ENCODE measurements around the gene MOGAT1.
A peak's percentile ranks its signal among the peaks of the same experiment; 100 is the strongest.

The MOGAT1 gene

DNA sequence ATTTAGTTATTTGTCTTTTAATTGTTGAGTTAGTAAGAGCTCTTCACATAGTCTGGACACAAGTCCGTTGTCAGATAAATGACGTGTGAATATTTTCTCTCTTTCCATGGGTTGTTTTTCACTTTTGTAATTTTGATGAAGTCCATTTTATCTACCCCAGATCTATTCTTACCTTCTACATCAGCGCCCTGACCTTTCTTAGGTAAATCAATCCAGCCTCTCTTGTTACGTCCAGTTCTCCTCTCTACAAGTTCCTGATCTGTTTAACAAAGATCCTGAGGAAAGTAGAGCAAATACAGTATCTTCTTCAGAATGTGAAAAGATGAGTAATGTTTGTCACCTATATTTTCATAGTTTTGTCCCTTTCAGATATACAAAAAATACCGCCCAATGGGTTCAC lies 66.9 kb downstream of the MOGAT1 start:
- H3K9me3 ChIP-seq (ENCODE audit: control insufficient read depth, low read length): no peaks in the 10 kb centered on the region
- H3K36me3 ChIP-seq (ENCODE audit: control insufficient read depth, insufficient read depth, low read length): no peaks in the 10 kb centered on the region
- H3K4me3 ChIP-seq (ENCODE audit: insufficient read depth, low read depth, low read length): no peak overlapping the region
- H3K4me1 ChIP-seq (ENCODE audit: control insufficient read depth, insufficient read depth, low read length): no peaks in the 10 kb centered on the region
- 96% methylated on average over 4 to 5 of the region's 5 CpGs for WGBS, 2 experiments
- H3K27ac ChIP-seq (ENCODE audit: insufficient read depth, low read depth, low read length, poor library complexity, severe bottlenecking): no peak overlapping the region
- H3K27me3 ChIP-seq (ENCODE audit: control insufficient read depth, insufficient read depth, low read length, poor library complexity, severe bottlenecking): no peaks in the 10 kb centered on the region

DNA sequence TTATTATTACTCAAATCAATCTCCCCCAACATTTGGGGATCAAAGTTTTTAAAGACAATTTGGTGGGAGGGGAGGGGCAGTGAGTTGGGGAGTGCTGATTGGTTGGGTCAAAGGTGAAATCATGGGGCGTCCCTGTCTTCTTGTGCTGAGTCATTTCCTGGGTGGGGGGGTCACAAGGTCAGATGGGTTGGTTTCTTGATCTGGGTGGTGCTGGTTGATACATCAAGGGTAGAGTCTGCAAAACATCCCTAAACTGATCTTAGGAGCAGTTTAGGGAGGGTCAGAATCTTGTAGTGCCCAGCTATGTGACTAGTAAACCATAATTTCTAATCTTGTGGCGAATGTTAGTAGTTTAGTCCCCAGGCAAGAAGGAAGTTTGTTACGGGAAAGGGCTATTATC lies 67.4 kb downstream of the MOGAT1 start:
- 94 to 96% methylated on average over 3 of the region's 3 CpGs for WGBS, 2 experiments
- H3K4me1 ChIP-seq (ENCODE audit: control insufficient read depth, insufficient read depth, low read length): no peaks in the 10 kb centered on the region
- H3K27ac ChIP-seq (ENCODE audit: insufficient read depth, low read depth, low read length, poor library complexity, severe bottlenecking): no peak overlapping the region
- H3K4me3 ChIP-seq (ENCODE audit: insufficient read depth, low read depth, low read length): no peak overlapping the region
- H3K27me3 ChIP-seq (ENCODE audit: control insufficient read depth, insufficient read depth, low read length, poor library complexity, severe bottlenecking): no peaks in the 10 kb centered on the region
- H3K36me3 ChIP-seq (ENCODE audit: control insufficient read depth, insufficient read depth, low read length): no peaks in the 10 kb centered on the region
- H3K9me3 ChIP-seq (ENCODE audit: control insufficient read depth, low read length): no peaks in the 10 kb centered on the region

DNA sequence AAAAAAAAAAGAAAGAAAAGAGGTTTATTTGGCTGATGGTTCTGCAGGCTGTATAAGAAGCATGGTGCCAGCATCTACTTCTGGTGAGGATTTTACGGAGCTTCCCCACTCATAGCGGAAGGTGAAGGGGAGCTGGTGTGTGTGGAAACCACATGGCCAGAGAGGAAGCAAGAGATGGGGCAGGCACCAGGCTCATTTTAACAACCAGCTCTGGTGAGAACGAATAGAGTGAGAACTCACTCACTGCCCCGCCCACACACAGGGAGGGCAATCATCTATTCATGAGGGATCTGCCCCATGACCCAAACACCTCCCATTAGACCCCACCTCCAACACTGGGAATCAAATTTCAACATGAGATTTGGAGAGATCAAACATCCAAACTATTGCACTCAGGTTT lies 68.5 kb downstream of the MOGAT1 start:
- no peaks in the 10 kb centered on the region for H3K27me3 ChIP-seq (ENCODE audit: control insufficient read depth, insufficient read depth, low read length, poor library complexity, severe bottlenecking)
- WGBS, 2 experiments: 89 to 96% methylated on average over 4 of the region's 4 CpGs

DNA sequence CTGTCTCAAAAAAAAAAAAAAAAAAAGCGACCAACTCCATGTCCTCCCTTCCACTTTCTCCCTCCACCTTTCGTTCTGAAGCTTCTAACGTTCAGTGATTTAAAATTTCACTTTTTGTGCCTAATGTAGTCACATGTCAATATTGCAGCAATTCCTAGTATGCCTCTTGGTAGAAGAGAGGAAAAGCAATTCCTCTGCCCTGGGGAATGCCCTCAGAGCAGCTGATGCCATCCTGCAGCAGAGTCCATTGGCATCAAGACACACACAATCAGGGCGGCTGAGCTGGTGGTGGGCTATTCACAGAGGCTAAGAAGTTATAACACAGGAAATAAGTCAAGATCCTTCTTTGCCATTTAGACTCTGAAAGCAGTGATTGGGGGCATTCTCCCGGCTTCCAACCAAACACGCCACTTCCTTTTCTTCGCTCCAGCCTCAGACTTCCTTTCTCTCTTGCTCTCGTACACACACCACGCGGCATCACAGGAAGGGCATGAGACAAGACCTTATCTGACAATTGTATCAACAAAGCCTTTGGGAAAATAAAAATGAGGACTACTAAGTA lies 71.9 kb downstream of the MOGAT1 start:
- Histone ChIP-seq H3K4me1 (ENCODE audit: control insufficient read depth, insufficient read depth, low read length) (peaks cover 8% of the 10 kb centered on the region), H3K36me3 (ENCODE audit: control insufficient read depth, insufficient read depth, low read length) (no peaks in the 10 kb centered on the region), H3K27me3 (ENCODE audit: control insufficient read depth, insufficient read depth, low read length, poor library complexity, severe bottlenecking) (no peaks in the 10 kb centered on the region), H3K9me3 (ENCODE audit: control insufficient read depth, low read length) (no peaks in the 10 kb centered on the region), H3K27ac (ENCODE audit: insufficient read depth, low read depth, low read length, poor library complexity, severe bottlenecking) (no peak overlapping the region), H3K4me3 (ENCODE audit: insufficient read depth, low read depth, low read length) (no peak overlapping the region)
- 85 to 88% methylated on average over 9 to 10 of the region's 10 CpGs for WGBS, 2 experiments

More for the DNA sequence above, 68.5 kb downstream of the MOGAT1 start:
- H3K27ac ChIP-seq (ENCODE audit: insufficient read depth, low read depth, low read length, poor library complexity, severe bottlenecking): no peak overlapping the region
- H3K4me3 ChIP-seq (ENCODE audit: insufficient read depth, low read depth, low read length): no peak overlapping the region
- no peaks in the 10 kb centered on the region for H3K4me1 ChIP-seq (ENCODE audit: control insufficient read depth, insufficient read depth, low read length)
- no peaks in the 10 kb centered on the region for H3K9me3 ChIP-seq (ENCODE audit: control insufficient read depth, low read length)
- no peaks in the 10 kb centered on the region for H3K36me3 ChIP-seq (ENCODE audit: control insufficient read depth, insufficient read depth, low read length)

DNA sequence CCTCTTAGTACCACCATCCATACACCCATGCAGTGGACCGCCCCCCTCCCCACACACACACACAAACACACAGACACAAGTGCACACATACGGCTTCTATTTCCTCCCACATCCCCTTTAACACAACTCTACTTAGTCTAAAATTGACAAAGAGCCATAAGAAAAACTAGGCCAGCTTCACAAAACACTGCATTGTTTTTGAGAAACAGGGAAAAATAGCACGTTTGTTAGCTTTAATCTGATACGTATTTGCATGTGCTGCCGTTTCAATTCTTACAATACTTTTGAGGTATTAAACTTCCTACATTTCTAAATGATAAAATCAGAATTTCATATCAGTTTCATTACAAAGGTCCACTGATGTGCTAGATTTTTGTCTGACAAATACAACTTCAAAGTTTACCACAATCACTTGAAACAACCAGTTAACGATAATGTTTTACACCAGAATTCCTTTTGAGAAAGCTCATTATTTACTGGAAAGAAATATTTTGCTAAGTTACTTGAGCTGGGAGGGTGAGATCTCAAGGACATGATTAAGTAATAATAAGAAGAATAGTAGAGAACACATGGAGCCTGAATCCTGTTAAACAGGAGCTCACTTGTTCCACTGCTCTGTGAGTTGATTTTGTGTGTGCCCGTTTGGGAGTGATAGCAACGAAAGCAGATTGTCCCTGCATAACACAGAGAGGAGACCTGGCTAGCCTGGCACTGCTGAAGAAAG lies 74.5 kb downstream of the MOGAT1 start:
- H3K4me3 ChIP-seq (ENCODE audit: insufficient read depth, low read depth, low read length): no peak overlapping the region
- no peaks in the 10 kb centered on the region for H3K36me3 ChIP-seq (ENCODE audit: control insufficient read depth, insufficient read depth, low read length)
- no peak overlapping the region for H3K27ac ChIP-seq (ENCODE audit: insufficient read depth, low read depth, low read length, poor library complexity, severe bottlenecking)
- peaks cover 8% of the 10 kb centered on the region for H3K4me1 ChIP-seq (ENCODE audit: control insufficient read depth, insufficient read depth, low read length)
- 74 to 76% methylated on average over 8 of the region's 8 CpGs for WGBS, 2 experiments
- no peaks in the 10 kb centered on the region for H3K27me3 ChIP-seq (ENCODE audit: control insufficient read depth, insufficient read depth, low read length, poor library complexity, severe bottlenecking)
- no peaks in the 10 kb centered on the region for H3K9me3 ChIP-seq (ENCODE audit: control insufficient read depth, low read length)

DNA sequence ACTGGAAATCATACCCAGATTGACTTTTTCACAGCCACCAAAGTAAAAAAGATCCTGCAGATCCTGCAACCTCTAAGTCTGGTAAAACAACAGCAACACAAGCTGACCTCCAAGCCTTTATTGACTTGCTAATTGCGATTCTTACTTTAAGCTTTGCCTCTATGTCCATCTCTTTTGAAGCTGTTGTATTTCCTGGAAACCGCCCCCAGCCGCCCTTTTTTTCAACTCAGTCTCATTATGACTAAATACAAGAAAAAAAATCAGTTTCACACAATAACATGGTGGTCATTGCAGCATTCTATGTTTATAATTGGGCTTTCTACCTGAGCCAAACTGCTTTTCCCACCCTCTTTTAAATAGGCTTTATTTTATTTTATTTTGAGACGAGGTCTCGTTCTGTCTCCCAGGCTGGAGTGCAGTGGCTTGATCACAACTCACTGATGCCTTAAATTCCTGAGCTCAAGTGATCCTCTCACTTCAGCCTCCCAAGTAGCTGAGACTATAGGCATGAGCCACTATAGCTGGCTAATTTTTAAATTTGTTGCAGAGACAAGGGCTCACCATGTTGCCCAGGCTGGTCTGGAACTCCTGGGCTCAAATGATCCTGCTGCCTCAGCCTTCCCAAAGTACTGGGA lies 76.2 kb downstream of the MOGAT1 start:
- 21 to 27% methylated on average over 5 of the region's 5 CpGs for WGBS, 2 experiments

DNA sequence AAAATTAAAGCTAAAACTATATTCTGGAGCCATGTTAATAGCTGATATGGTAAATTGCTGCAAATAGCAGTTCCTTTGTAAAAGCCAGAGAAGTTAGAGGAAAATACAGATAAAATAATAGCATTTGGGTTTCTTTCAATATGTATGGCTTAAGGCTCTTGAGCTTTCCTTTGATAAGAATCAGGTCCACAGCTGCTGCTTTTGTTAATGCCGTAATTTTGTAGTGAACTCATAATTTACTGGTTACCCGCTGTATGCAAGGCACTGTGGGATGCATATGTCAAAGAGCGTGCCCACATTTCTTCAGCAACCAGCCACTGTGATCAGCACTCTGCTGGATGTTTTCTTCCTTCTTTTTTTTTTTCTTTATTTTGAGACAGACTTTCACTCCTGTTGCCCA lies 79.1 kb downstream of the MOGAT1 start:
- Histone ChIP-seq H3K4me3 (ENCODE audit: insufficient read depth, low read depth, low read length) (no peak overlapping the region), H3K27me3 (ENCODE audit: control insufficient read depth, insufficient read depth, low read length, poor library complexity, severe bottlenecking) (no peaks in the 10 kb centered on the region), H3K4me1 (ENCODE audit: control insufficient read depth, insufficient read depth, low read length) (peaks cover 16% of the 10 kb centered on the region), H3K27ac (ENCODE audit: insufficient read depth, low read depth, low read length, poor library complexity, severe bottlenecking) (no peak overlapping the region), H3K36me3 (ENCODE audit: control insufficient read depth, insufficient read depth, low read length) (no peaks in the 10 kb centered on the region), H3K9me3 (ENCODE audit: control insufficient read depth, low read length) (no peaks in the 10 kb centered on the region)
- 91 to 95% methylated on average over 3 of the region's 3 CpGs for WGBS, 2 experiments

More for the DNA sequence above, 76.2 kb downstream of the MOGAT1 start:
- no peak overlapping the region for H3K4me3 ChIP-seq (ENCODE audit: insufficient read depth, low read depth, low read length)
- no peaks in the 10 kb centered on the region for H3K9me3 ChIP-seq (ENCODE audit: control insufficient read depth, low read length)
- H3K4me1 ChIP-seq (ENCODE audit: control insufficient read depth, insufficient read depth, low read length): peaks cover 8% of the 10 kb centered on the region
- peak overlapping the region; percentile 11 for H3K27ac ChIP-seq (ENCODE audit: insufficient read depth, low read depth, low read length, poor library complexity, severe bottlenecking)
- no peaks in the 10 kb centered on the region for H3K27me3 ChIP-seq (ENCODE audit: control insufficient read depth, insufficient read depth, low read length, poor library complexity, severe bottlenecking)
- no peaks in the 10 kb centered on the region for H3K36me3 ChIP-seq (ENCODE audit: control insufficient read depth, insufficient read depth, low read length)

DNA sequence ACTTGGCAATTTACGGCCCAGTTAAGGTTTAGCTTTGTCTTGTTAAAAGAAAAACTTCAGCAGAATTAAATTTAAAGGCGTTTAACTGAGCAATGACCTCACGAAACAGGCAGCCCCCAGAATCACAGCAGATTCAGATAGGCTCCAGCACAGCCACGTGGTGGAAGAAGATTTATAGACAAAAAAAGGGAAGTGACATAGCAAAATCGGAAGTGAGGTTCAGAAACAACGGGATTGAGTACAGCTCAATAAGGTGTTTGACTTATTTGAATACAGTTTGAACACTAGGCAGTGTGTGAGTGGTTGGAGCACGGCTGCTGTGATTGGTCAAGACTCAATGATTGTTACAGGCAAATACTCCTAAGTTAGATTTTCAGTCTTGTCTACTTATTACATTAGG lies 79.8 kb downstream of the MOGAT1 start:
- no peaks in the 10 kb centered on the region for H3K9me3 ChIP-seq (ENCODE audit: control insufficient read depth, low read length)
- H3K27ac ChIP-seq (ENCODE audit: insufficient read depth, low read depth, low read length, poor library complexity, severe bottlenecking): no peak overlapping the region
- WGBS, 2 experiments: 94 to 97% methylated on average over 7 of the region's 7 CpGs
- peaks cover 16% of the 10 kb centered on the region for H3K4me1 ChIP-seq (ENCODE audit: control insufficient read depth, insufficient read depth, low read length)
- no peaks in the 10 kb centered on the region for H3K36me3 ChIP-seq (ENCODE audit: control insufficient read depth, insufficient read depth, low read length)
- H3K27me3 ChIP-seq (ENCODE audit: control insufficient read depth, insufficient read depth, low read length, poor library complexity, severe bottlenecking): no peaks in the 10 kb centered on the region
- no peak overlapping the region for H3K4me3 ChIP-seq (ENCODE audit: insufficient read depth, low read depth, low read length)

DNA sequence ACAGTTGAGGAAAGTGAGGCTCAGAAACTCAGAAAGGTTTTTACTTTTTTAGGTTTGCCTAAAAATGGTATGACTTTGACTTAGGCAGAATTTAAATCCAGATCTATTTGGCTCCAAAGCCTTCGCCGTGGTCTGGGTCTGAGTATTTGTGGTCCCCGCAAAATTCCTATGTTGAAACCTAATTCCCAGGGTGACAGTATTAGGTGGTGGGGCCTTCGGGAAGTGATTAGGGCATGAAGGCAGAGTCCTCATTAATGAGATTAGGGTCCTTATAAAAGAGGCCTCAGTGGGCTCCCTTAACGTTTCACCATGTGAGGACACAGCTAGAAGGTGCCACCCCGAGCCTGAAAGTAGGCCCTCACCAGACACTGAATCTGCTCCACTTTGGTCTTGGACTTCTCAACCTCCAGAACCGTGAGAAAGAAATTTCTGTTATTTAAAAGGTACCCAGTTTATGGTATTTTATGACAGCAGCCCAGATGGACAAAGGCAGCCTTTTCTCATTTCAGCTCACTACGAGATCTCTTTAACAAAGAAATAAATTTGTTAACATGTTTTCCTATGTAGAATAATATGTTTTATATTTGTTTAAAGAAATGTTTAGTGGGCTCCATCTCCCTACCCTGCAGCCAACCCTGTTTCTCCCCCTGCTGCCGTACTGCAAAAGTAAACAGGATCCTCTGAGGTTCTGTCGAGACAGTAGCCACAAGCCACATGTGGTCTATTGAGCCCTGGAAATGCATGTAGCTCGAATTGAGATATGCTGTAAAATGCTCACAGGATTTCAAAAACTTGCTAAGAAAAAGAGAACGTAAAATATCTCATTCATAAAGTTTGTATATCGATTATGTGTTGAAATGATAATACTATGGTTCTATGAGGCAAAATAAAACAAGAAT lies 80.6 kb downstream of the MOGAT1 start:
- Histone ChIP-seq H3K9me3 (ENCODE audit: control insufficient read depth, low read length) (no peaks in the 10 kb centered on the region), H3K27ac (ENCODE audit: insufficient read depth, low read depth, low read length, poor library complexity, severe bottlenecking) (peak overlapping the region; percentile 82), H3K4me3 (ENCODE audit: insufficient read depth, low read depth, low read length) (no peak overlapping the region), H3K36me3 (ENCODE audit: control insufficient read depth, insufficient read depth, low read length) (no peaks in the 10 kb centered on the region), H3K27me3 (ENCODE audit: control insufficient read depth, insufficient read depth, low read length, poor library complexity, severe bottlenecking) (no peaks in the 10 kb centered on the region), H3K4me1 (ENCODE audit: control insufficient read depth, insufficient read depth, low read length) (peaks cover 22% of the 10 kb centered on the region)
- WGBS, 2 experiments: 53 to 54% methylated on average over 10 to 13 of the region's 13 CpGs

DNA sequence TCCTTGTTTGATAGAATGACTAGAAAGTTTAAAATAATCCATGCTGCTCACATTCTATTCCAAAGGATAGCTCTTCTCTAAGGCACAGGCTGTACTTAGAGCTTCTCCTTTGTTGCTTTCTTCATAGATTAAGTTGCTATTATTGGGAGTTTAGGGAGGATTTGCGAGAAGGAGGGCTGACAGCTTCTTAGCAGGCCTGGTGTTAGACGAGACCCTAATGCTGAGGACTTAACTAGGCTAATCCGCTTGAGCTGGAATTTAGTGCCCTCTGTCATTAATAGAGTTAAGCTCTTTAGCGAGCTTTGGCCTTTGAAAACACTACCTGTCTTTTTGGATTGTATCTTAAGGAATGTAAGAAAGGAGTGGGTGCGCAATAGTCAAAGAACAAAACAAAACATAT lies 81.3 kb downstream of the MOGAT1 start:
- H3K9me3 ChIP-seq (ENCODE audit: control insufficient read depth, low read length): no peaks in the 10 kb centered on the region
- H3K36me3 ChIP-seq (ENCODE audit: control insufficient read depth, insufficient read depth, low read length): no peaks in the 10 kb centered on the region
- H3K27ac ChIP-seq (ENCODE audit: insufficient read depth, low read depth, low read length, poor library complexity, severe bottlenecking): peak overlapping the region; percentile 82
- no peaks in the 10 kb centered on the region for H3K27me3 ChIP-seq (ENCODE audit: control insufficient read depth, insufficient read depth, low read length, poor library complexity, severe bottlenecking)
- peaks cover 18% of the 10 kb centered on the region for H3K4me1 ChIP-seq (ENCODE audit: control insufficient read depth, insufficient read depth, low read length)
- no peak overlapping the region for H3K4me3 ChIP-seq (ENCODE audit: insufficient read depth, low read depth, low read length)
- 27 to 36% methylated on average over 5 of the region's 5 CpGs for WGBS, 2 experiments

All from ectodermal cell (in vitro differentiated cells).